Thyroid gland (tissue), 4 donors: ENCODE data around the gene MYO9B. TPM values are rescaled to one million over a fixed set of nuclear protein-coding genes. Genes with fewer than 3 reads are reported as not detected.

ENCODE experiments used
- DNase-seq, 2 donors: peaks; one replicate each; pipeline ENCODE4 v3.0.0-alpha.2; 2019
- H3K27ac ChIP-seq, 3 donors: fragments of 200-600 bp; sonication (generic); 1 replicate in 2 of 3; 2 replicates in 1 of 3; pipeline ENCODE4 v1.5.1; 2016 to 2019; ENCODE audit warnings: mild to moderate bottlenecking in 1 of 3, moderate library complexity in 1 of 3
- H3K27me3 ChIP-seq: fragments of 200-600 bp; sonication (generic); one replicate; pipeline ENCODE4 v1.5.1; 2019
- H3K36me3 ChIP-seq, 2 donors: fragments of 200-600 bp; sonication (generic); one replicate each; pipeline ENCODE4 v1.5.1; 2016 to 2019
- H3K4me1 ChIP-seq, 2 donors: fragments of 200-600 bp; sonication (generic); one replicate each; pipeline ENCODE4 v1.5.1; 2017 to 2019
- H3K4me3 ChIP-seq, 3 donors: fragments of 200-600 bp; sonication (generic); replicated peaks in 1 of 3; 1 replicate in 2 of 3; 2 replicates in 1 of 3; pipeline ENCODE4 v1.5.1; 2016; ENCODE audit warnings: mild to moderate bottlenecking in 1 of 3
- H3K9me3 ChIP-seq: fragments of 200-600 bp; sonication (generic); one replicate; pipeline ENCODE4 v1.5.1; 2017
- POLR2A ChIP-seq, 2 donors: fragments of 450-650 bp; IDR thresholded peaks; one replicate each; pipeline ENCODE4 v1.6.1; 2017; ENCODE audit warnings: antibody characterized with exemption in 2 of 2, mild to moderate bottlenecking in 2 of 2, moderate library complexity in 1 of 2
- WGBS, 2 donors: methylation state at CpG; one replicate each; pipeline ENCODE4 v1.1.5; 2017; 5-methylcytosine and 5-hydroxymethylcytosine counted together
- intact Hi-C: fragments of 100-400 bp; cut with DNase I; formaldehyde crosslinking; loops from one replicate; pipeline ENCODE4 v1.15.1; 2023
- total RNA-seq, 4 donors: library from RNA; depleted of rRNA; stranded (reverse); fragments of >200 nt; gene quantifications; one replicate each; pipeline ENCODE4 v1.2.3, GENCODE V29; 2016
- TF ChIP-seq, protein P1 (sequence below), 6 experiments: fragments of 200-600 bp in 3 of 6; fragments of 450-650 bp in 3 of 6; sonication (generic) in 3 of 6; IDR thresholded peaks; one replicate each; pipeline ENCODE4 v1.5.1; 2016 to 2019; ENCODE audit warnings: antibody characterized with exemption in 6 of 6, mild to moderate bottlenecking in 2 of 6, inconsistent platforms in 1 of 6, moderate library complexity in 1 of 6

The MYO9B gene
- total RNA-seq, 4 donors from 2014 or later, result 33.7 to 52.9 (median 44.6) TPM

DNA sequence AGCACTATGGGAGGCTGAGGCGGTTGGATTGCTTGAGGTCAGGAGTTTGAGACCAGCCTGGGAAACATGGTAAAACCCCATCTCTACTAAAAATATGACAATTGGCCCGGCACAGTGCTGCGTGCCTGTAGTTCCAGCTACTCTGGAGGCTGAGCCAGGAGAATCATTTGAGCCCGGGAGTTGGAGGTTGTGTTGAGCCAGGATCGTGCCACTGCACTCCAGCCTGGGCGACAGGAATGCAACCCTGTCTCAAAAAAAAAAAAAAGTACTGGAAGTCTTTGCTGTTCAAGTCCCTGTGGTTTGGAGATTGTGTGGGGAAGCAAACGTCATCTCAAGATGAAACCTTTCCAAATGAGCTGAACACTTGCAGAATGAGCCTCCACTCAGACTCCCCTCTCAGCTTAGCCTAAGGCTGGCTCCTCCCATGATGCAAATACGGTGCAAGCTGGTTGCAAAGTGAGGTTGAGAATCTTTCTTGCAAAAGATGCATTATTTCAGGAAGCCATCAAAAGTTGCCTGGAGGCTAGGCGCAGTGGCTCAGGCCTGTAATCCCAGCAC is 46.2 kb downstream of the MYO9B start:
- H3K4me1 ChIP-seq, result no peaks in the 10 kb centered on the region
- no peaks in the 10 kb centered on the region for H3K36me3 ChIP-seq
- intact Hi-C loops, result no loop called here
- no peak for TF ChIP-seq POLR2A (IDR thresholded peaks at IDR 0.05)
- TF ChIP-seq, protein P1, sequence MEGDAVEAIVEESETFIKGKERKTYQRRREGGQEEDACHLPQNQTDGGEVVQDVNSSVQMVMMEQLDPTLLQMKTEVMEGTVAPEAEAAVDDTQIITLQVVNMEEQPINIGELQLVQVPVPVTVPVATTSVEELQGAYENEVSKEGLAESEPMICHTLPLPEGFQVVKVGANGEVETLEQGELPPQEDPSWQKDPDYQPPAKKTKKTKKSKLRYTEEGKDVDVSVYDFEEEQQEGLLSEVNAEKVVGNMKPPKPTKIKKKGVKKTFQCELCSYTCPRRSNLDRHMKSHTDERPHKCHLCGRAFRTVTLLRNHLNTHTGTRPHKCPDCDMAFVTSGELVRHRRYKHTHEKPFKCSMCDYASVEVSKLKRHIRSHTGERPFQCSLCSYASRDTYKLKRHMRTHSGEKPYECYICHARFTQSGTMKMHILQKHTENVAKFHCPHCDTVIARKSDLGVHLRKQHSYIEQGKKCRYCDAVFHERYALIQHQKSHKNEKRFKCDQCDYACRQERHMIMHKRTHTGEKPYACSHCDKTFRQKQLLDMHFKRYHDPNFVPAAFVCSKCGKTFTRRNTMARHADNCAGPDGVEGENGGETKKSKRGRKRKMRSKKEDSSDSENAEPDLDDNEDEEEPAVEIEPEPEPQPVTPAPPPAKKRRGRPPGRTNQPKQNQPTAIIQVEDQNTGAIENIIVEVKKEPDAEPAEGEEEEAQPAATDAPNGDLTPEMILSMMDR (IDR thresholded peaks at IDR 0.05), result no peak
- no peaks in the 10 kb centered on the region for H3K9me3 ChIP-seq
- H3K27ac ChIP-seq, result no peak overlapping the region
- no peaks in the 10 kb centered on the region for H3K27me3 ChIP-seq
- no peak for DNase-seq
- H3K4me3 ChIP-seq, result no peak overlapping the region
- WGBS, 2 donors, result 83 to 84% methylated on average over 7 to 9 of the region's 9 CpGs

DNA sequence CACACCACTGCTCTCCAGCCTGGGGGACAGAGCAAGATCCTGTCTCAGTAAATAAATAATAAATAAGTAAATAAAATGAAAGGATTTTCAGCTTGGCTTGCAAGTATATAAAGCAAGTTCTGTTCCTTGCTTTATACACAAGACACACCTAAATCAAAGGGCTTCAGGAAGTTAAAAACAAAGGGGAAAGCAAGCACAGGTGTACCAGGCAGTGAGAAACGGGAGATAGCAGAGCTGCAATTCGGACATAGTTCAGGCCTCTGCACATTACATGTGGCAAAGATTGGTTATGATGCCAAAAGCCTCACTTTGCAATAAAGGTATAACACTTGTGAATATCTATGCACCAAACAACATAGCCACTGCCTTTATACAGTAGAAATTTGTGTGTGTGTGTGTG is 47.5 kb downstream of the MYO9B start:
- H3K27me3 ChIP-seq, result no peaks in the 10 kb centered on the region
- WGBS, 2 donors, result 96 to 97% methylated on average over 2 of the region's 2 CpGs
- H3K27ac ChIP-seq, result no peak overlapping the region
- intact Hi-C loops, result no loop called here
- TF ChIP-seq POLR2A (IDR thresholded peaks at IDR 0.05), result no peak
- TF ChIP-seq, protein P1 (IDR thresholded peaks at IDR 0.05), result no peak
- H3K9me3 ChIP-seq, result no peaks in the 10 kb centered on the region
- no peaks in the 10 kb centered on the region for H3K4me1 ChIP-seq
- no peaks in the 10 kb centered on the region for H3K36me3 ChIP-seq
- no peak overlapping the region for H3K4me3 ChIP-seq
- no peak for DNase-seq

DNA sequence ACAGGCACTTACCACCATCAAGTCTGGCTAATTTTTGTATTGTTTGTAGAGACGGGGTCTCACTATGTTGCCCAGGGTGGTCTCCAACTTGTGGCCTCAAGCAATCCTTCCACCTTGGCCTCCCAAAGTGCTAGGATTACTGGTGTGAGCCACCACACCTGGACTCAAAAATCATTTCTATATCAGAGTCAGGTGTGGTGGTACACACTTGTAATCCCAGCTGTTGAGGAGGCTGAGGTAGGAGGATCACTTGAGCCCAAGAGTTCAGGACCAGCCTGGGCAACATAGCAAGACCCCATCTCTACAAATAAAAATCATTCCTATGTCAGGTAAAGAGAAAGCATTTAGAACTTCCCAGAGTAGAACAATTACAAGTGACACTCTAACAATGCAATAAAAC is 48.4 kb downstream of the MYO9B start:
- WGBS, 2 donors, result 78 to 100% methylated on average over 1 of the region's 1 CpG
- intact Hi-C loops, result no loop called here
- no peaks in the 10 kb centered on the region for H3K4me1 ChIP-seq
- no peak overlapping the region for H3K4me3 ChIP-seq
- no peak for DNase-seq
- H3K36me3 ChIP-seq, result no peaks in the 10 kb centered on the region
- no peaks in the 10 kb centered on the region for H3K27me3 ChIP-seq
- H3K27ac ChIP-seq, result no peak overlapping the region
- TF ChIP-seq POLR2A (IDR thresholded peaks at IDR 0.05), result no peak
- TF ChIP-seq, protein P1 (IDR thresholded peaks at IDR 0.05), result no peak
- no peaks in the 10 kb centered on the region for H3K9me3 ChIP-seq

DNA sequence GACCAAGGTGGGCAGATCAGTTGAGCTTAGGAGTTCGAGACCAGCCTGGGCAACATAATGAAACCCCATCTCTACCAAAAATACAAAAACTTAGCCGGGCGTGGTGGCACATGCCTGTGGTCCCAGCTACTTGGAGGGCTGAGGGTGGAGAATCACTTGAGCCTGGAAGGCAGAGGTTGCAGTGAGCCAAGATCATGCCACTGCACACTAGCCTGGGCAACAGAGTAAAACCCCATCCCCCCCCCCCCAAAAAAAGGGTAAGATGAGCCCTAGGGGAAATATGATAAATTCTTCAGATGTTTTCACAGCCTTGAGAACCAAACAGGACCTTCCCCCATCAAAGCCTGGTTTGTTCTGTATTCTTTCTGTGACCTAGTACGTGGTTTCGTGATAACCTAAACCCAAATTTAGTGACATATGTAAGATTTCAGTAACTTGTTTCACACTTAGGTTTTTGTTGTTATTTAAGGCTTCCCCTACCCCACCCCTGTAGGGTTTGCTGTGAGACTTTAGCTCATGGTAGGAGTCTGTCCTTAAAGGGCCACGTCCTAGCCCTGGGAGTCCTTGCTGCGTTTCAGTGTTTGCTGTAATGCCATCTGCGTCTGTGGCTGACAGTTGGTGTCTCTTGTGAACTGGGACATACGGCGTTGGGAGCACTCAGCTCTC is 49.6 kb downstream of the MYO9B start:
- 76 to 79% methylated on average over 10 of the region's 10 CpGs for WGBS, 2 donors

DNA sequence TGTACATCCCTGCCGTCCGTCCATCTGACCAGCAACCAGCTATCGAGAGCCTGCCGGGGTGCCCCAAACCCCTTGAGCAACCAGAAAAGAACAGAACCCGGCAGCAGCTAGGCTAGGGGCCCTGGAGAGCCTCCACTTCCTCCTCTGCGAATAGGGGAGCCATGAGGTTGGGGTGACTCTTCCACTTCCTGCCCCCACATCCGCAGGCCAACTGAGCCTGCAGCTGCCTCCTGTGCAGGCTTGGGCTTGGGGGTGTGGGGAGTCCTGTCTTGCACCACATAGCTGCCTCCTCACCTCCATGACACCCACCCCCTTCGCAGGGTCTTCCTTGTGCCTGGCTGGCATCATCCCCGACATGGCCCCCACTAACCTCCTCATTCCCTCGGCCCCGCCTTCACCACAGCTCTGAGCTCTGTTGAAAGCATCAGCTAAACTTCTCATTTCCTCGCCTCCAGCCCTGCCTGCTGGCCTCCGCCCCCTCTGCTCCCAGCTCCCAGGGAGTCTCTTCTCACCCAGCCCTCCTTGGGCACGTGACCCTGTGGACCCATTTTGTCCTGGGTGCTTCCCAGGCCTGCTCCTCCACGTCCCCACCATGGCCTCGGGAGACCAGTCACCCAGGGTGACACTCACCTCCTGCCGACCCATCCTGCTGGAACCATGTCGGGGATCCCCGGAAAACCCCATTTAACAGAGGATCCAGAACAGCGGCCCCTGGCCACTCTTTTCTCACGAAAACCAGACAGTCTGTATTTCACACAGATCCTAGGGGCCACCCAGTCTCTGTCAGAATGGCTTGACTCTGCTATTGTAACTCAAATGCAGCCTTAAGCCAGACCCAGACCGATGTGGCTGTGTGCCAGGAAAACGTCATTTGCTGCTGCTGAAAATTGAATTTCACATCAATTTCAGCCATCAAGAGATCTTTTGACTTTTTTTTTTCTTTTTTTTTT is 50.4 kb downstream of the MYO9B start:
- DNase-seq, result peak; percentile 18 to 30
- H3K4me1 ChIP-seq, result no peaks in the 10 kb centered on the region
- no peak overlapping the region for H3K4me3 ChIP-seq
- WGBS, 2 donors, result 68 to 74% methylated on average over 23 of the region's 23 CpGs
- H3K36me3 ChIP-seq, result no peaks in the 10 kb centered on the region
- no peaks in the 10 kb centered on the region for H3K27me3 ChIP-seq
- no peak for TF ChIP-seq POLR2A (IDR thresholded peaks at IDR 0.05)
- TF ChIP-seq, protein P1 (IDR thresholded peaks at IDR 0.05), result no peak
- H3K27ac ChIP-seq, result peak overlapping the region in 1 of 3 donors; percentile 45
- H3K9me3 ChIP-seq, result no peaks in the 10 kb centered on the region
- intact Hi-C loops, result no loop called here

More for the DNA sequence above, 49.6 kb downstream of the MYO9B start:
- intact Hi-C loops, result no loop called here
- Histone ChIP-seq H3K9me3 (no peaks in the 10 kb centered on the region), H3K27ac (peak overlapping the region in 1 of 3 donors; percentile 17), H3K36me3 (no peaks in the 10 kb centered on the region), H3K27me3 (no peaks in the 10 kb centered on the region), H3K4me3 (no peak overlapping the region), H3K4me1 (no peaks in the 10 kb centered on the region)
- DNase-seq, result no peak
- no peak for TF ChIP-seq POLR2A (IDR thresholded peaks at IDR 0.05)
